Measurements from ENCODE around the gene ANAPC2.

ANAPC2 gene

GRCh38 chr9:137191691-137192447 lies 3.5 kb upstream of the ANAPC2 start:
- FAIRE-seq: no peak

- no peak for FAIRE-seq
These were observed 2.9 kb upstream of the ANAPC2 start for GRCh38 chr9:137191245-137191644.

GRCh38 chr9:137190315-137190856 lies 2.0 kb upstream of the ANAPC2 start:
- FAIRE-seq: no peak

GRCh38 chr9:137189297-137190295 lies 1.2 kb upstream of the ANAPC2 start:
- FAIRE-seq: no peak

- no peak for FAIRE-seq
These were observed 272 bp downstream of the ANAPC2 start for GRCh38 chr9:137188086-137188489.

- no peak for FAIRE-seq
These were observed 974 bp downstream of the ANAPC2 start for GRCh38 chr9:137187386-137187785.

- FAIRE-seq: no peak
These were observed 2.0 kb downstream of the ANAPC2 start for GRCh38 chr9:137186385-137186784.

- FAIRE-seq: no peak
These were observed 2.4 kb downstream of the ANAPC2 start for GRCh38 chr9:137185921-137186320.

- FAIRE-seq: no peak
These were observed 3.3 kb downstream of the ANAPC2 start for GRCh38 chr9:137184881-137185660.

GRCh38 chr9:137183980-137184595 lies 4.3 kb downstream of the ANAPC2 start:
- FAIRE-seq: no peak

- FAIRE-seq: no peak
These were observed 5.5 kb downstream of the ANAPC2 start for GRCh38 chr9:137182836-137183235.

GRCh38 chr9:137181680-137182079 lies 6.7 kb downstream of the ANAPC2 start:
- no peak for FAIRE-seq

- no peak for FAIRE-seq
These were observed 7.9 kb downstream of the ANAPC2 start for GRCh38 chr9:137180491-137180890.

GRCh38 chr9:137179761-137180160 lies 8.6 kb downstream of the ANAPC2 start:
- no peak for FAIRE-seq

- no peak for FAIRE-seq
These were observed 9.3 kb downstream of the ANAPC2 start for GRCh38 chr9:137178939-137179630.

GRCh38 chr9:137178201-137178938 lies 10.0 kb downstream of the ANAPC2 start:
- FAIRE-seq: no peak

- no peak for FAIRE-seq
These were observed 11.8 kb downstream of the ANAPC2 start for GRCh38 chr9:137176302-137177182.

- FAIRE-seq: no peak
These were observed 12.9 kb downstream of the ANAPC2 start for GRCh38 chr9:137175345-137175961.

GRCh38 chr9:137174722-137175293 lies 13.6 kb downstream of the ANAPC2 start:
- FAIRE-seq: no peak

Data from TTC549 (cell line).